H1 (cell line): ENCODE measurements around the gene MSANTD2. TPM values are rescaled to one million over a fixed set of nuclear protein-coding genes. Genes with fewer than 3 reads are reported as not detected.

Experiments
- CTCF ChIA-PET: fragments of 300-600 bp; sonication (Branson Sonifier 250); formaldehyde crosslinking; loops from one replicate; lab custom pipeline; 2021; ENCODE audit not compliant: partially characterized antibody; lab: Charles Lee
- POLR2A ChIA-PET: fragments of 300-600 bp; sonication (Branson Sonifier 250); formaldehyde crosslinking; loops from one replicate; lab custom pipeline; 2021; ENCODE audit warnings: inconsistent platforms; ENCODE audit not compliant: partially characterized antibody; lab: Charles Lee
- DNase-seq, 2 experiments: peaks; one replicate each; pipeline versions ENCODE4 v3.0.0 to v3.0.0-alpha.2; 2010 to 2022; ENCODE audit warnings: low spot score in 2 of 2, low read depth in 1 of 2, mixed read lengths in 1 of 2
- FAIRE-seq: peaks from 2 replicates; lab custom pipeline; 2011; peaks lifted over from hg19 to GRCh38; lab: Jason Lieb, UNC
- H2AFZ ChIP-seq: 2 replicates; pipeline ENCODE4 v1.8.1; 2012; ENCODE audit warnings: low read length, inconsistent platforms
- H2AK5ac ChIP-seq: 2 replicates; pipeline ENCODE4 v1.6.1; 2013; ENCODE audit warnings: low read depth, low read length
- H2BK120ac ChIP-seq: replicated peaks from 2 replicates; pipeline ENCODE3; 2013; ENCODE audit warnings: low read depth, low read length, inconsistent platforms
- H2BK12ac ChIP-seq: 2 replicates; pipeline ENCODE4 v1.6.1; 2013; ENCODE audit warnings: low read depth, low read length
- H2BK15ac ChIP-seq: 2 replicates; pipeline ENCODE4 v1.6.1; 2013; ENCODE audit warnings: low read length
- H2BK20ac ChIP-seq: 2 replicates; pipeline ENCODE4 v1.6.1; 2013; ENCODE audit warnings: low read length
- H2BK5ac ChIP-seq: 2 replicates; pipeline ENCODE4 v1.6.1; 2013; ENCODE audit warnings: low read depth, low read length
- H3K14ac ChIP-seq: 2 replicates; pipeline ENCODE4 v1.6.1; 2013; ENCODE audit warnings: inconsistent platforms; ENCODE audit not compliant: insufficient read length
- H3K18ac ChIP-seq: 2 replicates; pipeline ENCODE4 v1.6.1; 2013; ENCODE audit warnings: low read length; ENCODE audit errors: extremely low read depth
- H3K23ac ChIP-seq: 2 replicates; pipeline ENCODE4 v1.6.1; 2013; ENCODE audit warnings: inconsistent platforms; ENCODE audit not compliant: insufficient read length
- H3K23me2 ChIP-seq: 2 replicates; pipeline ENCODE4 v1.6.1; 2013; ENCODE audit warnings: low read depth, low read length
- H3K27ac ChIP-seq: 2 replicates; pipeline ENCODE4 v1.6.1; 2011; ENCODE audit warnings: low read depth, low read length, inconsistent platforms
- H3K27me3 ChIP-seq, 4 experiments: replicated peaks in 1 of 4; 1 replicate in 1 of 4; 2 replicates in 3 of 4; pipeline versions ENCODE4 v1.6.1 to v1.8.1; 2011 to 2013; ENCODE audit warnings: low read length in 3 of 4, mild to moderate bottlenecking in 3 of 4, inconsistent platforms in 2 of 4, mixed read lengths in 2 of 4, moderate library complexity in 1 of 4; ENCODE audit not compliant: control insufficient read depth in 3 of 4, insufficient read depth in 3 of 4; ENCODE audit errors: extremely low read depth in 1 of 4
- H3K36me3 ChIP-seq, 4 experiments: 2 replicates each; pipeline versions ENCODE4 v1.6.1 to v1.8.1; 2011 to 2013; ENCODE audit warnings: mild to moderate bottlenecking in 4 of 4, low read length in 3 of 4, moderate library complexity in 2 of 4, control low read depth in 1 of 4, inconsistent platforms in 1 of 4; ENCODE audit not compliant: insufficient read depth in 4 of 4, control insufficient read depth in 2 of 4
- H3K4ac ChIP-seq: replicated peaks from 2 replicates; pipeline ENCODE3; 2013; ENCODE audit warnings: low read length, low read depth, mixed read lengths, inconsistent platforms; ENCODE audit not compliant: insufficient read length
- H3K4me1 ChIP-seq, 4 experiments: replicated peaks in 1 of 4; 1 replicate in 1 of 4; 2 replicates in 3 of 4; pipeline versions ENCODE4 v1.6.1 to v1.8.1; 2011 to 2013; ENCODE audit warnings: low read length in 3 of 4, inconsistent platforms in 2 of 4, mixed read lengths in 1 of 4; ENCODE audit not compliant: insufficient read depth in 4 of 4, control insufficient read depth in 3 of 4
- H3K4me2 ChIP-seq, 2 experiments: 2 replicates each; pipeline versions ENCODE4 v1.6.1 to v1.8.1; 2011 to 2013; ENCODE audit warnings: low read depth in 2 of 2, low read length in 2 of 2, control low read depth in 1 of 2, inconsistent platforms in 1 of 2, mild to moderate bottlenecking in 1 of 2; ENCODE audit not compliant: insufficient read depth in 1 of 2
- H3K4me3 ChIP-seq, 4 experiments: fragments of 200-600, 300-600 bp in 1 of 4; sonication (generic), shearing (Covaris generic), sonication (Bioruptor Twin) in 1 of 4; 2 replicates each; pipeline versions ENCODE4 v1.5.1 to v1.8.1; 2011 to 2016; ENCODE audit warnings: low read length in 4 of 4, low read depth in 3 of 4, control low read depth in 2 of 4, inconsistent platforms in 2 of 4, mild to moderate bottlenecking in 2 of 4, mixed read lengths in 1 of 4, moderate library complexity in 1 of 4; ENCODE audit not compliant: insufficient read depth in 2 of 4; ENCODE audit errors: extremely low read depth in 1 of 4
- H3K56ac ChIP-seq: replicated peaks from 2 replicates; pipeline ENCODE3; 2013; ENCODE audit warnings: low read depth, mild to moderate bottlenecking, mixed read lengths, low read length, inconsistent platforms; ENCODE audit not compliant: insufficient read length
- H3K79me1 ChIP-seq: 2 replicates; pipeline ENCODE4 v1.6.1; 2013; ENCODE audit warnings: low read depth, low read length, control low read depth
- H3K79me2 ChIP-seq, 2 experiments: 2 replicates each; pipeline versions ENCODE4 v1.6.1 to v1.8.1; 2012 to 2013; ENCODE audit warnings: low read length in 2 of 2, mild to moderate bottlenecking in 2 of 2, inconsistent platforms in 1 of 2; ENCODE audit not compliant: insufficient read depth in 2 of 2, control insufficient read depth in 1 of 2
- H3K9ac ChIP-seq, 4 experiments: replicated peaks in 1 of 4; 1 replicate in 1 of 4; 2 replicates in 3 of 4; pipeline versions ENCODE4 v1.6.1 to v1.8.1; 2011 to 2013; ENCODE audit warnings: low read depth in 3 of 4, low read length in 3 of 4, control low read depth in 2 of 4, mild to moderate bottlenecking in 2 of 4, moderate library complexity in 2 of 4, inconsistent platforms in 1 of 4; ENCODE audit errors: extremely low read depth in 1 of 4
- H3K9me3 ChIP-seq, 2 experiments: 2 replicates each; pipeline versions ENCODE4 v1.6.1 to v1.8.1; 2012 to 2013; ENCODE audit warnings: mild to moderate bottlenecking in 2 of 2, moderate library complexity in 2 of 2, control low read depth in 1 of 2, inconsistent platforms in 1 of 2, low read depth in 1 of 2, low read length in 1 of 2, mixed read lengths in 1 of 2; ENCODE audit not compliant: insufficient read depth in 2 of 2
- H4K20me1 ChIP-seq, 2 experiments: replicated peaks in 1 of 2; 2 replicates each; pipeline versions ENCODE3 to v1.8.1; 2011 to 2013; ENCODE audit warnings: inconsistent platforms in 2 of 2, low read length in 2 of 2, mild to moderate bottlenecking in 1 of 2; ENCODE audit not compliant: insufficient read depth in 2 of 2, control insufficient read depth in 1 of 2
- H4K5ac ChIP-seq: 2 replicates; pipeline ENCODE4 v1.6.1; 2013; ENCODE audit warnings: low read length, low read depth, mixed read lengths, inconsistent platforms; ENCODE audit not compliant: insufficient read length
- H4K8ac ChIP-seq: 2 replicates; pipeline ENCODE4 v1.8.0; 2013; ENCODE audit warnings: mild to moderate bottlenecking, moderate library complexity, low read length, inconsistent platforms; ENCODE audit not compliant: insufficient read depth; ENCODE audit errors: extremely low read depth
- H4K91ac ChIP-seq: replicated peaks from 2 replicates; pipeline ENCODE3; 2013; ENCODE audit warnings: low read length, mixed read lengths, inconsistent platforms; ENCODE audit not compliant: insufficient read length
- BACH1 ChIP-seq: IDR thresholded peaks from 2 replicates; pipeline ENCODE4 v1.6.1; 2012; ENCODE audit warnings: low read length, improper control_type of control experiment
- JUND ChIP-seq: IDR thresholded peaks from 2 replicates; pipeline ENCODE4 v1.6.1; 2011; ENCODE audit warnings: mild to moderate bottlenecking, improper control_type of control experiment, low read length
- RNF2 ChIP-seq: fragments of 200-900, 300-1000 bp; sonication (generic); IDR thresholded peaks from 2 replicates; pipeline ENCODE4 v1.7.1; 2016; ENCODE audit warnings: borderline replicate concordance, low read depth, mild to moderate bottlenecking, antibody characterized with exemption, low read length; ENCODE audit not compliant: poor library complexity, severe bottlenecking; ENCODE audit errors: missing control alignments
- SIRT6 ChIP-seq: IDR thresholded peaks from one replicate; pipeline ENCODE4 v1.7.1; 2012; ENCODE audit warnings: low read length, inconsistent platforms
- SP1 ChIP-seq: IDR thresholded peaks from 2 replicates; pipeline ENCODE4 v1.6.1; 2011; ENCODE audit warnings: low read depth, low read length
- TBP ChIP-seq: IDR thresholded peaks from 2 replicates; pipeline ENCODE4 v1.6.1; 2011; ENCODE audit warnings: low read depth, low read length, improper control_type of control experiment
- ZNF274 ChIP-seq: IDR thresholded peaks from 2 replicates; pipeline ENCODE4 v1.7.0; 2012; ENCODE audit warnings: low read length, borderline replicate concordance; ENCODE audit errors: extremely low read depth
- WGBS, 2 experiments: shearing (Covaris generic) in 1 of 2; methylation state at CpG; one replicate each; pipeline versions ENCODE4 v1.1.6 to v1.1.7; 2013 to 2015; ENCODE audit warnings: low lambda C conversion rate in 2 of 2, mixed read lengths in 2 of 2, inconsistent platforms in 1 of 2, low coverage in 1 of 2, missing lambda C conversion rate in 1 of 2; ENCODE audit not compliant: insufficient replicate concordance in 2 of 2, insufficient coverage in 1 of 2, insufficient read length in 1 of 2; ENCODE audit errors: extremely low coverage in 1 of 2, missing lambda C conversion rate in 1 of 2; 5-methylcytosine and 5-hydroxymethylcytosine counted together
- polyA plus RNA-seq, 7 experiments: library from polyadenylated mRNA; depleted of rRNA in 3 of 7; stranded (reverse) in 5 of 7; unstranded in 2 of 7; fragments of >200 nt in 5 of 7; fragments of 200-250 nt in 2 of 7; gene quantifications; 1 replicate in 5 of 7; 2 replicates in 1 of 7; 4 replicates in 1 of 7; pipeline versions ENCODE4 v1.2.1 to v1.2.3, GENCODE V29; 2011 to 2013; ENCODE audit warnings: missing spikeins in 2 of 7, mixed read lengths in 2 of 7
- total RNA-seq: library from RNA; stranded (reverse); fragmentation: NEBNext Ultra II Directional; extraction: Animal tissue kit (Norgen Biotek cat#: 25700); gene quantifications from 2 replicates; pipeline ENCODE4 v1.2.1, GENCODE V29; 2021
- TF ChIP-seq, protein P1 (sequence below): IDR thresholded peaks from 2 replicates; pipeline ENCODE4 v1.6.1; 2011; ENCODE audit warnings: low read length, improper control_type of control experiment
- TF ChIP-seq, protein P2 (sequence below): IDR thresholded peaks from 2 replicates; pipeline ENCODE4 v1.6.1; 2011; ENCODE audit warnings: low read depth, mild to moderate bottlenecking, low read length; ENCODE audit not compliant: insufficient read depth

Gene MSANTD2
- total and polyA plus RNA-seq, 2 of the 8 experiments (the other 6 are each of a cell fraction or from before 2014, with no cell fraction given) = 8.2 to 15.9 TPM

DNA sequence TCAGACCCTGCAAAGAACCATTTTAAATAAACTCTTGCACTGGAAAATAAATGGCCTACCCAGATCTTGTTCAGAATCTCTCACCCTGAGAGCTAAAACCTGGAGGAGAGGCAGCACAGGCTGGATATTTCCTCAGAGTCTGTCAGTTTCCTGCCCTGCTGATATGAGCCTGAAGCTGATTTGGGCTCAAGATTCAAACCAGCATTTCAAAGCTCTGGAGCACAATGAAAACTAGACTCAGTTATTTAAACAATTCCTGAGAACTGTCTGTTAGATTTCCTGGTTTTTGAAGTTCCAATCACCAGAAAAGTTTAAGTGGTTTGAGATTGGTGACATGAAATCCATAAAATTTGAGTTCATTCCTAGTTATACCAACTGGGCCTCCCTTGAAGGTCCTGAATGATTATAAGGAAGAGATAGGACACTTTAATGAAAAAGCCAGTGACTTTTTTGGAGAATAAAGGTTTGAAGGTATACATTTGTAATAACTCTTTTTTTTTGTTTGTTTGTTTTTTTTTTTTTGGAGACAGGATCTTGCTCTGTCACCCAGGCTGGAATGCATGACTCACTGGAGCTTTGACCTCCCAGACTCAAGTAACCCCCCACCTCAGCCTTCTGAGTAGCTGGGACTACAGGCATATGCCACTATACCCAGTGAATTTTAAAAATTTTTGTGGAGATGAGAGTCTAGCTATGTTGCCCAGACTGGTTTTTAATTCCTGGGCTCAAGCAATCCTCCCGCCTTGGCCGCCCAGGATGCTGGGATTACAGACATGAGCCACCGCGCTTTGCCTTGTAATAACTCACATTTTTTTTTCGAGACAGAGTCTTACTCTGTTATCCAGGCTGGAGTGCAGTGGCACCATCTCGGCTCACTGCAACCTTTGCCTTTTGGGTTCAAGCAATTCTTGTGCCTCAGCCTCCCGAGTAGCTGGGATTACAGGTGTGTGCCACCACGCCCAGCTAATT is 30.1 kb downstream of the MSANTD2 start:
- no peak overlapping the region for H3K27ac ChIP-seq
- DNase-seq (no peak), FAIRE-seq (no peak)
- ChIA-PET CTCF (interaction anchor here (0.9 to 28.0 kb wide), 13 partner anchors 8 to 126 kb away, joined by 3 to 382 read pairs (median 5); partner anchors contain the start of genes MSANTD2 and NRGN), POLR2A (no interaction called here)
- H4K20me1 ChIP-seq = peaks cover 0 to 3% of the 10 kb centered on the region in 2 experiments
- H2BK120ac ChIP-seq = no peak overlapping the region
- 88% methylated on average over 6 of the region's 8 CpGs; no CpG with 5 or more reads in 1 of the 2 experiments for WGBS, 2 experiments
- no peak overlapping the region for H2BK15ac ChIP-seq
- H2BK20ac ChIP-seq = no peak overlapping the region
- no peak overlapping the region for H3K23ac ChIP-seq
- no peak overlapping the region for H3K14ac ChIP-seq
- no peaks in the 10 kb centered on the region for H3K9me3 ChIP-seq
- no peaks in the 10 kb centered on the region for H3K27me3 ChIP-seq
- peaks cover 2 to 36% (median 20%) of the 10 kb centered on the region in 4 experiments; a peak in 6 of 8 replicates for H3K36me3 ChIP-seq
- peaks cover 3% of the 10 kb centered on the region; the same call in 1 of the 2 replicates for H3K79me1 ChIP-seq
- no peak overlapping the region for H4K8ac ChIP-seq
- no peak overlapping the region for H3K56ac ChIP-seq
- H4K91ac ChIP-seq = no peak overlapping the region
- no peak overlapping the region for H3K4me2 ChIP-seq
- H2BK12ac ChIP-seq = no peak overlapping the region
- no peak overlapping the region for H2AK5ac ChIP-seq
- no peak overlapping the region for H2AFZ ChIP-seq
- H3K9ac ChIP-seq = no peak overlapping the region
- no peak overlapping the region for H2BK5ac ChIP-seq
- H3K4me3 ChIP-seq = no peak overlapping the region
- peaks cover 0 to 6% of the 10 kb centered on the region in 2 experiments; a peak in 2 of 4 replicates for H3K79me2 ChIP-seq
- no peaks in the 10 kb centered on the region for H3K4me1 ChIP-seq
- no peak overlapping the region for H3K4ac ChIP-seq
- no peak overlapping the region for H4K5ac ChIP-seq
- no peaks in the 10 kb centered on the region for H3K23me2 ChIP-seq
- H3K18ac ChIP-seq = no peak overlapping the region
- TF ChIP-seq RNF2 (no peak), ZNF274 (no peak), BACH1 (no peak), SIRT6 (no peak), JUND (no peak), SP1 (no peak), TBP (no peak)
- TF ChIP-seq, protein P1, sequence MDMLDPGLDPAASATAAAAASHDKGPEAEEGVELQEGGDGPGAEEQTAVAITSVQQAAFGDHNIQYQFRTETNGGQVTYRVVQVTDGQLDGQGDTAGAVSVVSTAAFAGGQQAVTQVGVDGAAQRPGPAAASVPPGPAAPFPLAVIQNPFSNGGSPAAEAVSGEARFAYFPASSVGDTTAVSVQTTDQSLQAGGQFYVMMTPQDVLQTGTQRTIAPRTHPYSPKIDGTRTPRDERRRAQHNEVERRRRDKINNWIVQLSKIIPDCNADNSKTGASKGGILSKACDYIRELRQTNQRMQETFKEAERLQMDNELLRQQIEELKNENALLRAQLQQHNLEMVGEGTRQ = no peak
- TF ChIP-seq, protein P2, sequence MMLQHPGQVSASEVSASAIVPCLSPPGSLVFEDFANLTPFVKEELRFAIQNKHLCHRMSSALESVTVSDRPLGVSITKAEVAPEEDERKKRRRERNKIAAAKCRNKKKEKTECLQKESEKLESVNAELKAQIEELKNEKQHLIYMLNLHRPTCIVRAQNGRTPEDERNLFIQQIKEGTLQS = no peak
